WTC11 (cell line): Measurements from ENCODE around the gene ELAPOR1. TPM values are rescaled to one million over a fixed set of nuclear protein-coding genes. Genes with fewer than 3 reads are reported as not detected.

Experiments used
- ATAC-seq: fragments of 200-7000 bp; cut with Tn5 transposase; 2 replicates; pipeline ENCODE4 v1.10.0; 2021; ENCODE audit warnings: mild to moderate bottlenecking, moderate library complexity
- CTCF ChIA-PET: fragments of 300-600 bp; sonication (Branson Sonifier 250); formaldehyde crosslinking; loops from one replicate; lab custom pipeline; 2021; ENCODE audit warnings: antibody characterized with exemption; lab: Charles Lee
- POLR2A ChIA-PET: fragments of 350-600 bp; sonication (Branson Sonifier 250); formaldehyde crosslinking; loops from one replicate; lab custom pipeline; 2021; ENCODE audit warnings: antibody characterized with exemption; lab: Charles Lee
- DNase-seq: peaks from one replicate; pipeline ENCODE4 v3.0.0; 2021; ENCODE audit warnings: low spot score
- H3K27ac Mint-ChIP-seq: 2 replicates; pipeline ENCODE4 v1.8.0; 2021; ENCODE audit warnings: mixed read lengths
- H3K27me3 Mint-ChIP-seq: 2 replicates; pipeline ENCODE4 v1.8.0; 2021; ENCODE audit warnings: low read depth, mild to moderate bottlenecking, moderate library complexity, mixed read lengths
- H3K36me3 Mint-ChIP-seq: 2 replicates; pipeline ENCODE4 v1.8.0; 2021; ENCODE audit warnings: mixed read lengths
- H3K4me1 Mint-ChIP-seq: 2 replicates; pipeline ENCODE4 v1.8.0; 2022; ENCODE audit warnings: mixed read lengths
- H3K4me3 Mint-ChIP-seq: 2 replicates; pipeline ENCODE4 v1.8.0; 2021; ENCODE audit warnings: mild to moderate bottlenecking, moderate library complexity, mixed read lengths
- H3K9me3 Mint-ChIP-seq: 2 replicates; pipeline ENCODE4 v1.8.0; 2021; ENCODE audit warnings: mixed read lengths
- CREM ChIP-seq: sonication (generic); formaldehyde crosslinking; IDR thresholded peaks from 2 replicates; pipeline ENCODE4 v1.8.1; 2022; ENCODE audit warnings: mild to moderate bottlenecking, missing genetic modification reagents, moderate library complexity
- ETV6 ChIP-seq: sonication (generic); formaldehyde crosslinking; IDR thresholded peaks from 2 replicates; pipeline ENCODE4 v1.8.1; 2022; ENCODE audit warnings: mild to moderate bottlenecking, missing genetic modification reagents
- FOXJ3 ChIP-seq: sonication (generic); formaldehyde crosslinking; IDR thresholded peaks from 2 replicates; pipeline ENCODE4 v1.9.0; 2021; ENCODE audit warnings: missing genetic modification reagents, mild to moderate bottlenecking, borderline replicate concordance
- FOXP1 ChIP-seq: sonication (generic); formaldehyde crosslinking; IDR thresholded peaks from 2 replicates; pipeline ENCODE4 v1.8.0; 2022; ENCODE audit warnings: missing genetic modification reagents, mild to moderate bottlenecking, moderate library complexity, borderline replicate concordance
- FOXP4 ChIP-seq: sonication (generic); formaldehyde crosslinking; IDR thresholded peaks from 2 replicates; pipeline ENCODE4 v1.8.0; 2022; ENCODE audit warnings: mild to moderate bottlenecking, missing genetic modification reagents
- GRHL2 ChIP-seq: fragments of 250-450 bp; sonication (Bioruptor Pico); IDR thresholded peaks from 2 replicates; pipeline ENCODE4 v1.8.0; 2022; ENCODE audit warnings: mild to moderate bottlenecking, moderate library complexity; ENCODE audit not compliant: insufficient replicate concordance, severe bottlenecking
- GTF2I ChIP-seq: fragments of 250-450 bp; sonication (Bioruptor Pico); conservative IDR thresholded peaks from 2 replicates; pipeline ENCODE4 v1.4.0; 2021; ENCODE audit warnings: mild to moderate bottlenecking
- KAT7 ChIP-seq: sonication (generic); formaldehyde crosslinking; IDR thresholded peaks from 2 replicates; pipeline ENCODE4 v1.8.1; 2023; ENCODE audit warnings: missing genetic modification reagents, mild to moderate bottlenecking, borderline replicate concordance
- NFATC4 ChIP-seq: fragments of 250-450 bp; sonication (Bioruptor Pico); IDR thresholded peaks from 2 replicates; pipeline ENCODE4 v1.9.0; 2021; ENCODE audit warnings: mild to moderate bottlenecking
- NFYB ChIP-seq: sonication (generic); formaldehyde crosslinking; conservative IDR thresholded peaks from 2 replicates; pipeline ENCODE4 v1.8.0; 2022; ENCODE audit warnings: low read depth, missing genetic modification reagents
- NR1H2 ChIP-seq: sonication (generic); formaldehyde crosslinking; IDR thresholded peaks from 2 replicates; pipeline ENCODE4 v1.9.0; 2021; ENCODE audit warnings: mild to moderate bottlenecking, moderate library complexity, missing genetic modification reagents
- SOX15 ChIP-seq: fragments of 250-450 bp; sonication (Bioruptor Pico); IDR thresholded peaks from 2 replicates; pipeline ENCODE4 v1.9.0; 2021; ENCODE audit warnings: mild to moderate bottlenecking
- TEAD4 ChIP-seq: sonication (generic); formaldehyde crosslinking; IDR thresholded peaks from 2 replicates; pipeline ENCODE4 v1.8.0; 2022; ENCODE audit warnings: mild to moderate bottlenecking, missing genetic modification reagents
- ZBTB21 ChIP-seq: sonication (generic); formaldehyde crosslinking; IDR thresholded peaks from 2 replicates; pipeline ENCODE4 v1.8.1; 2023; ENCODE audit warnings: mild to moderate bottlenecking, missing genetic modification reagents, borderline replicate concordance
- ZNF263 ChIP-seq: sonication (generic); formaldehyde crosslinking; IDR thresholded peaks from 2 replicates; pipeline ENCODE4 v1.8.1; 2022; ENCODE audit warnings: low read depth, mild to moderate bottlenecking, moderate library complexity, missing genetic modification reagents
- ZNF423 ChIP-seq: fragments of 250-450 bp; sonication (Bioruptor Pico); IDR thresholded peaks from 2 replicates; pipeline ENCODE4 v2.1.2; 2022; ENCODE audit warnings: mild to moderate bottlenecking, moderate library complexity
- ZNF532 ChIP-seq: fragments of 250-450 bp; sonication (Bioruptor Pico); IDR thresholded peaks from 2 replicates; pipeline ENCODE4 v1.9.0; 2021; ENCODE audit warnings: mild to moderate bottlenecking, borderline replicate concordance
- ZNF671 ChIP-seq: fragments of 250-450 bp; sonication (Bioruptor Pico); IDR thresholded peaks from 2 replicates; pipeline ENCODE4 v1.8.0; 2021; ENCODE audit warnings: mild to moderate bottlenecking
- total RNA-seq: library from RNA; stranded (reverse); gene quantifications from 3 replicates; pipeline ENCODE4 v1.2.3, GENCODE V29; 2021
- TF ChIP-seq, protein P1 (sequence below): sonication (generic); formaldehyde crosslinking; IDR thresholded peaks from 2 replicates; pipeline ENCODE4 v1.8.0; 2022; ENCODE audit warnings: mild to moderate bottlenecking, missing genetic modification reagents
- TF ChIP-seq, protein P2 (sequence below): sonication (generic); formaldehyde crosslinking; IDR thresholded peaks from 2 replicates; pipeline ENCODE4 v1.8.1; 2022; ENCODE audit warnings: missing genetic modification reagents, borderline replicate concordance
- TF ChIP-seq, protein P3 (sequence below): sonication (generic); formaldehyde crosslinking; IDR thresholded peaks from 2 replicates; pipeline ENCODE4 v1.8.1; 2022; ENCODE audit warnings: mild to moderate bottlenecking, missing genetic modification reagents, moderate library complexity, borderline replicate concordance
- TF ChIP-seq, protein P4 (sequence below): sonication (generic); formaldehyde crosslinking; conservative IDR thresholded peaks from 2 replicates; pipeline ENCODE4 v1.8.1; 2023; ENCODE audit warnings: mild to moderate bottlenecking, low read depth, missing genetic modification reagents, moderate library complexity
- TF ChIP-seq, protein P5 (sequence below): fragments of 250-450 bp; sonication (Bioruptor Pico); IDR thresholded peaks from 2 replicates; pipeline ENCODE4 v1.9.0; 2021; ENCODE audit warnings: moderate library complexity, mild to moderate bottlenecking, inconsistent platforms, borderline replicate concordance

Gene ELAPOR1
- total RNA-seq, 1 experiment from 2014 or later, result 1.1 TPM

DNA sequence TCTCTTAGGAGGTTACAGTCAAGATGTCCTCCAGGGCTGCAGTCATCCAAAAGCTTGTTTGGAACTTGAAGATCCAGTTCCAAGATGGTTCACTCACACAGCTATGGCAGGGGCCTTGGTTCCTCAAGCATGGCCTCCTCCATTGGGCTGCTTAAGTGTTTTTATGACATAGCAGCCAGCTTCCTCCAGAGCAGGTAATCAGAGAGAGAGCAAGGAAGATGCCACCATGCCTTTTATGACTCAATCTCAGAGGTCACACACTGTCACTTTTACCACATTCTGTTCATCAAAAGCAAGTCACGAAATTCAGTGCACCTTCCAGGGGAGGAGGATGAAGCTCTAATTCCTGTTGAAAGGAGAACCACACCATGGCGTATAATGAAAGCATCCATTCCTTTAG lies 17.1 kb downstream of the ELAPOR1 start:
- no peaks in the 10 kb centered on the region for H3K27me3 Mint-ChIP-seq
- no peaks in the 10 kb centered on the region for H3K9me3 Mint-ChIP-seq
- CTCF ChIA-PET, result interaction anchor here (1.3 to 1.8 kb wide), 2 partner anchors 17 to 60 kb away, joined by 3 to 5 read pairs; no protein-coding TSS in a partner anchor
- no peaks in the 10 kb centered on the region for H3K36me3 Mint-ChIP-seq
- ATAC-seq, result no peak
- no peak overlapping the region for H3K27ac Mint-ChIP-seq
- POLR2A ChIA-PET, result no interaction called here
- H3K4me1 Mint-ChIP-seq, result no peaks in the 10 kb centered on the region
- TF ChIP-seq, protein P1, sequence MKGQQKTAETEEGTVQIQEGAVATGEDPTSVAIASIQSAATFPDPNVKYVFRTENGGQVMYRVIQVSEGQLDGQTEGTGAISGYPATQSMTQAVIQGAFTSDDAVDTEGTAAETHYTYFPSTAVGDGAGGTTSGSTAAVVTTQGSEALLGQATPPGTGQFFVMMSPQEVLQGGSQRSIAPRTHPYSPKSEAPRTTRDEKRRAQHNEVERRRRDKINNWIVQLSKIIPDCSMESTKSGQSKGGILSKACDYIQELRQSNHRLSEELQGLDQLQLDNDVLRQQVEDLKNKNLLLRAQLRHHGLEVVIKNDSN, result no peak
- TF ChIP-seq SOX15, result no peak
- no peak for TF ChIP-seq FOXP4 (CRISPR knock-in tag)
- no peak for TF ChIP-seq NR1H2 (CRISPR knock-in tag)
- TF ChIP-seq, protein P2, sequence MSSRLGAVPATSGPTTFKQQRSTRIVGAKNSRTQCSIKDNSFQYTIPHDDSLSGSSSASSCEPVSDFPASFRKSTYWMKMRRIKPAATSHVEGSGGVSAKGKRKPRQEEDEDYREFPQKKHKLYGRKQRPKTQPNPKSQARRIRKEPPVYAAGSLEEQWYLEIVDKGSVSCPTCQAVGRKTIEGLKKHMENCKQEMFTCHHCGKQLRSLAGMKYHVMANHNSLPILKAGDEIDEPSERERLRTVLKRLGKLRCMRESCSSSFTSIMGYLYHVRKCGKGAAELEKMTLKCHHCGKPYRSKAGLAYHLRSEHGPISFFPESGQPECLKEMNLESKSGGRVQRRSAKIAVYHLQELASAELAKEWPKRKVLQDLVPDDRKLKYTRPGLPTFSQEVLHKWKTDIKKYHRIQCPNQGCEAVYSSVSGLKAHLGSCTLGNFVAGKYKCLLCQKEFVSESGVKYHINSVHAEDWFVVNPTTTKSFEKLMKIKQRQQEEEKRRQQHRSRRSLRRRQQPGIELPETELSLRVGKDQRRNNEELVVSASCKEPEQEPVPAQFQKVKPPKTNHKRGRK, result no peak
- no peak for TF ChIP-seq FOXP1 (CRISPR knock-in tag)
- no peak for TF ChIP-seq FOXJ3 (CRISPR knock-in tag)
- TF ChIP-seq GRHL2 (CRISPR knock-in tag), result no peak
- TF ChIP-seq, protein P3, sequence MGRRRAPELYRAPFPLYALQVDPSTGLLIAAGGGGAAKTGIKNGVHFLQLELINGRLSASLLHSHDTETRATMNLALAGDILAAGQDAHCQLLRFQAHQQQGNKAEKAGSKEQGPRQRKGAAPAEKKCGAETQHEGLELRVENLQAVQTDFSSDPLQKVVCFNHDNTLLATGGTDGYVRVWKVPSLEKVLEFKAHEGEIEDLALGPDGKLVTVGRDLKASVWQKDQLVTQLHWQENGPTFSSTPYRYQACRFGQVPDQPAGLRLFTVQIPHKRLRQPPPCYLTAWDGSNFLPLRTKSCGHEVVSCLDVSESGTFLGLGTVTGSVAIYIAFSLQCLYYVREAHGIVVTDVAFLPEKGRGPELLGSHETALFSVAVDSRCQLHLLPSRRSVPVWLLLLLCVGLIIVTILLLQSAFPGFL (CRISPR knock-in tag), result no peak
- DNase-seq, result no peak
- H3K4me3 Mint-ChIP-seq, result no peak overlapping the region

DNA sequence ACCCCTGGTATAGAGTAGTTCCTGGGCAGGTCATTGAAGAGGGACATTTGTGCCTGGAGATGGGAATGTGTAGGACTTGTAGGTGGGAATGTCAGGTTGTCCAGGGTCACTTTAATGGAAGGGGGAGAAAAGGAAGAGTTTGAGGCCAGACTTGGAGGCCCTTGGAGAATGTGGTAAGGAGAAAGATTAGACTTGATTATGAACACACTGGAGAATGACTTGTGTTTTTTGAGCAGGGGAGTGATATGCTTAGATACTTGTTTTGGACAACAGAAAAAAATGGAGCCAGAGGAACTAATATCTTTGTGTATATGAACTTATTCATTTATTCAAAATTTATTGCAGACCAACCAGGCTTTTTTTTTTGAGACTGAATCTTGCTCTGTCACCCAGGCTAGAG lies 17.9 kb downstream of the ELAPOR1 start:
- Mint-ChIP-seq H3K4me3 (no peak overlapping the region), H3K9me3 (no peaks in the 10 kb centered on the region), H3K4me1 (no peaks in the 10 kb centered on the region), H3K36me3 (no peaks in the 10 kb centered on the region), H3K27ac (no peak overlapping the region), H3K27me3 (no peaks in the 10 kb centered on the region)
- DNase-seq, result no peak
- CTCF ChIA-PET, result interaction anchor here (1.3 to 2.1 kb wide), 3 partner anchors 17 to 62 kb away, joined by 3 to 5 read pairs (median 5); no protein-coding TSS in a partner anchor
- POLR2A ChIA-PET, result no interaction called here
- no peak for ATAC-seq
- TF ChIP-seq KAT7 (no peak), ETV6 (no peak), ZNF263 (no peak), ZBTB21 (CRISPR knock-in tag) (no peak), GTF2I (CRISPR knock-in tag) (no peak), ZNF532 (CRISPR knock-in tag) (no peak), ZNF423 (CRISPR knock-in tag) (no peak), TEAD4 (CRISPR knock-in tag) (no peak), CREM (CRISPR knock-in tag) (no peak), ZNF671 (no peak), NFYB (CRISPR knock-in tag) (no peak), NFATC4 (no peak)
- TF ChIP-seq, protein P4, sequence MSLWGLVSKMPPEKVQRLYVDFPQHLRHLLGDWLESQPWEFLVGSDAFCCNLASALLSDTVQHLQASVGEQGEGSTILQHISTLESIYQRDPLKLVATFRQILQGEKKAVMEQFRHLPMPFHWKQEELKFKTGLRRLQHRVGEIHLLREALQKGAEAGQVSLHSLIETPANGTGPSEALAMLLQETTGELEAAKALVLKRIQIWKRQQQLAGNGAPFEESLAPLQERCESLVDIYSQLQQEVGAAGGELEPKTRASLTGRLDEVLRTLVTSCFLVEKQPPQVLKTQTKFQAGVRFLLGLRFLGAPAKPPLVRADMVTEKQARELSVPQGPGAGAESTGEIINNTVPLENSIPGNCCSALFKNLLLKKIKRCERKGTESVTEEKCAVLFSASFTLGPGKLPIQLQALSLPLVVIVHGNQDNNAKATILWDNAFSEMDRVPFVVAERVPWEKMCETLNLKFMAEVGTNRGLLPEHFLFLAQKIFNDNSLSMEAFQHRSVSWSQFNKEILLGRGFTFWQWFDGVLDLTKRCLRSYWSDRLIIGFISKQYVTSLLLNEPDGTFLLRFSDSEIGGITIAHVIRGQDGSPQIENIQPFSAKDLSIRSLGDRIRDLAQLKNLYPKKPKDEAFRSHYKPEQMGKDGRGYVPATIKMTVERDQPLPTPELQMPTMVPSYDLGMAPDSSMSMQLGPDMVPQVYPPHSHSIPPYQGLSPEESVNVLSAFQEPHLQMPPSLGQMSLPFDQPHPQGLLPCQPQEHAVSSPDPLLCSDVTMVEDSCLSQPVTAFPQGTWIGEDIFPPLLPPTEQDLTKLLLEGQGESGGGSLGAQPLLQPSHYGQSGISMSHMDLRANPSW (CRISPR knock-in tag), result no peak
- TF ChIP-seq, protein P5, sequence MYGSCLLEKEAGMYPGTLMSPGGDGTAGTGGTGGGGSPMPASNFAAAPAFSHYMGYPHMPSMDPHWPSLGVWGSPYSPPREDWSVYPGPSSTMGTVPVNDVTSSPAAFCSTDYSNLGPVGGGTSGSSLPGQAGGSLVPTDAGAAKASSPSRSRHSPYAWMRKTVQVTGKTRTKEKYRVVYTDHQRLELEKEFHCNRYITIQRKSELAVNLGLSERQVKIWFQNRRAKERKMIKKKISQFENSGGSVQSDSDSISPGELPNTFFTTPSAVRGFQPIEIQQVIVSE, result no peak
